GM12865 (cell line): ENCODE measurements around the gene KRI1.
A peak's percentile ranks its signal among the peaks of the same experiment; 100 is the strongest.

Source experiments
- DNase-seq: peaks from one replicate; pipeline ENCODE4 v3.0.0; 2010; ENCODE audit warnings: low read depth
- H3K4me3 ChIP-seq: 2 replicates; pipeline ENCODE4 v1.5.1; 2011; ENCODE audit warnings: mild to moderate bottlenecking, low read depth, low read length, control low read depth
- TF ChIP-seq, protein P1 (sequence below): IDR thresholded peaks from 2 replicates; pipeline ENCODE4 v1.5.1; 2011; ENCODE audit warnings: low read length, control low read depth, low read depth, inconsistent platforms; ENCODE audit not compliant: insufficient read depth; ENCODE audit errors: missing control alignments

Gene KRI1

DNA sequence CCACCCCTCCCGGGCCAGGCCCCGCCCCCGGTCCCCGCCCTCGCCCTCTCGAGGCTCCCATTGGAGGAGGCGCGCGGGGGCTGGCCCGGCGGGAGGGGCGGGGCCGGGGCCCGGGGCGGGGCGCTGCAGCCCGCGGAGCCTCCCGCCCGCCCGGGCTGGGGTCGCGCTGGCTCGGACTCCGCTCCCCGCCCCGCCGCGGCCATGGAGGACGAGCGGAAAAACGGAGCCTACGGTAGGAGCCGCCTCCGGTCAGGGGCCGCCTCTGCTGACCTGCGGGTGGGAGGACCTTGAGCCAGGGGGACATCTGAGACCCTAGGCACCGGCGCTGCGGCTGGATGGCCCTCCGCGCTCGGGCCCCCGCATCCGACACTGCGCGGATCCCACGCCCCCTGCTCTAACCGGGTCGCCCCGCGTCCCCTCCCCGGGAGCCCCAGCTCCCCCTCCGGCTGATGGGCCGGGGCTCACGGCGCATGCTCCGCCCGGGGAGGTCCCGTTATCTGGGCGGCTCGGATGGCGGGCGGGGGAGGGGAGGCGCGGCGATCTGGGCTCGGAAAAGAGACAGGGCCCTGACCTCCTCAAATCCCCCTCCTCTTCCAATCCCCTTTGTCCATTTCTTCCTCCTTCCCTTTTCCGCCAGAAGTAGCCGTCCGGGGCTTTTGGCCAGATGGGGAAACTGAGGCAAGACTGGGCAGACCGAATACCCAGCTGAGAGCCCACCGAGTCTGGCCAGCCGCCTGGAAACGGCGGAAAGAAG, 36.7 kb upstream of the KRI1 start:
- TF ChIP-seq, protein P1, sequence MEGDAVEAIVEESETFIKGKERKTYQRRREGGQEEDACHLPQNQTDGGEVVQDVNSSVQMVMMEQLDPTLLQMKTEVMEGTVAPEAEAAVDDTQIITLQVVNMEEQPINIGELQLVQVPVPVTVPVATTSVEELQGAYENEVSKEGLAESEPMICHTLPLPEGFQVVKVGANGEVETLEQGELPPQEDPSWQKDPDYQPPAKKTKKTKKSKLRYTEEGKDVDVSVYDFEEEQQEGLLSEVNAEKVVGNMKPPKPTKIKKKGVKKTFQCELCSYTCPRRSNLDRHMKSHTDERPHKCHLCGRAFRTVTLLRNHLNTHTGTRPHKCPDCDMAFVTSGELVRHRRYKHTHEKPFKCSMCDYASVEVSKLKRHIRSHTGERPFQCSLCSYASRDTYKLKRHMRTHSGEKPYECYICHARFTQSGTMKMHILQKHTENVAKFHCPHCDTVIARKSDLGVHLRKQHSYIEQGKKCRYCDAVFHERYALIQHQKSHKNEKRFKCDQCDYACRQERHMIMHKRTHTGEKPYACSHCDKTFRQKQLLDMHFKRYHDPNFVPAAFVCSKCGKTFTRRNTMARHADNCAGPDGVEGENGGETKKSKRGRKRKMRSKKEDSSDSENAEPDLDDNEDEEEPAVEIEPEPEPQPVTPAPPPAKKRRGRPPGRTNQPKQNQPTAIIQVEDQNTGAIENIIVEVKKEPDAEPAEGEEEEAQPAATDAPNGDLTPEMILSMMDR: no peak

DNA sequence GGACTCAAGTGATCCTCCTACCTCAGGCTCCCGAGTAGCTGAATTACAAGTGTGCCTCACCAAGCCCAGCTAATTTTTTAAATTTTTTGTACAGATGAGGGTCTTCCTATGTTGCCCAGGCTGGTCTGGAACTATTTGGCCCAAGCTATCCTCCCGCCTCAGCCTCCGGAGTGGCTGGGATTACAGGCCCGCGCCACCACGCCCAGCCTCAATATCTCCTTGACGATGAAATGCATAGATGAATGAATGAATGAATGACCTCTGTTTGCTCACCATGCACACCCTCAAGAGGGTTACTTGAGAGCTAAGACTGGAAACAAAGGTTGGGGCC, 36.2 kb upstream of the KRI1 start:
- TF ChIP-seq, protein P1: no peak
- no peak for DNase-seq
- H3K4me3 ChIP-seq: no peak overlapping the region

More for the DNA sequence above, 36.7 kb upstream of the KRI1 start:
- H3K4me3 ChIP-seq: peak overlapping the region; percentile 98
- DNase-seq: peak; percentile 87

DNA sequence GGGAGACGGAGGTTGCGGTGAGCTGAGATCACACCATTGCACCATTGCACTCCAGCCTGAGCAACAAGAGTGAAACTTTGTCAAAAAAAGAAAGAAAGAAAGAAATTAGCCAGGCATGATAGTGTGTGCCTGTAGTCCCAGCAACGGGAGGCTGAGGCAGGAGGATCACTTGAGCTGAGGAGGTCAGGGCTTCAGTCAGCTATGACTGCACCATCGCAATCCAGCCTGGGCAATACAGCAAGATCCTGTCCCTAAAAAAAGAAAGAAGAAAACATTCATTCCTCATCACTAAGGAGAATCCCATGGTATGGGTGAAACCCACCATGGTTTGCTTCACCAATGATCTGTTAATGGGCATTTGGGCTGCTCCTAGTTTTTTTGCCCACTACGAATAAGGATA, 34.3 kb upstream of the KRI1 start:
- TF ChIP-seq, protein P1: no peak
- DNase-seq: no peak
- H3K4me3 ChIP-seq: no peak overlapping the region

DNA sequence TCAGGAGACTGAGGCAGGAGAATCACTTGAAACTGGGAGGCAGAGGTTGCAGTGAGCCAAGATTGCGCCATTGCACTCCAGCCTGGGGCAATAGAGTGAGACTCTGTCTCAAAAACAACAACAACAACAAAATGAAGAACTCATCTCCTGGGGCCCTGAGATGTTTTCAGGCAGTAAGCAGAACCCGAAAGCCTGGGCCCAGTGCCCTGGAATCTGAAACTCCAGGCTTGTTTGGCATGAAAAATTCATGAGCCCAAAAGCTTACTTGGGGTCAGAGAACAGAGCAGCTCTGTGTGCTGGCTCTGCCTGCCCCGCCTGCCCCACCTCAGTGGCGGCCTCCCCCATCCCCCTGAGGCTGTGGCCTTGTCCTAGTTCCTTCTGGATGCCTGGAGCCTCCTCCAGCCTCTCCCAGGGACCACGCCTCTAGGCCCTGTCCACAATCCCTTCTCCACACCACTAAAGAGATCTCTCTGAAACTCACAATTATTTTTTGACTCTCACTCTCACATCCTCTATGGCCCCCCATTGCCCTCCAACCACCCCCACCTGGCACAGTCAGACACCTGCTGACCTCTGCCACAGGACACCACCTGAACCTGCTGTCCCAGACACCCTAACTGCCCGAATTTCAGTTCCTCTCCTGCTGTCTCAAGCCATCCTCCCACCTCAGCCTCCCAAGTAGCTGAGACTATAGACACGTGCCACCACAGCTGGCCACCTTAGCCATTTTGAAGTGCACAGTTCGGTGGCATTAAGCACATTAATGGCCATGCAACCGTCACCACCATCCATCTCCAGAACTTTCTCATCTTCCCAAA, 28.2 kb upstream of the KRI1 start:
- no peak overlapping the region for H3K4me3 ChIP-seq
- DNase-seq: peak; percentile 86
- TF ChIP-seq, protein P1: no peak

DNA sequence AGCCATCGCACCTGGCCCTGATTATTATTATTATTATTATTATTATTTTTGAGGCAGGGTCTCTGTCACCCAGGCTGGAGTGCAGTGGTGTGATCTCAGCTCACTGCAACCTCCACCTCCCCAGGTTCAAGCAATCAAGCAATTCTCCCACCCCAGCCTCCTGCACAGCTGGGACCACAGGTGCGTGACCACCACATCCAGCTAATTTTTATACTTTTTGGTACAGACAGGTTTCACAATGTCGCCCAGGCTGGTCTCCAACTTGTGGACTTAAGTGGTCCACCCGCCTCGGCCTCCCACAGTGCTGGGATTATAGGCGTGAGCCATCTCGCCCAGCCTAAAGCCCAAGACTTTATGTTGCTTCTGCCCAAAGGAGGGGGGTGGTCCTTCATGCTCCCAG, 27.3 kb upstream of the KRI1 start:
- no peak for DNase-seq
- TF ChIP-seq, protein P1: no peak
- no peak overlapping the region for H3K4me3 ChIP-seq

DNA sequence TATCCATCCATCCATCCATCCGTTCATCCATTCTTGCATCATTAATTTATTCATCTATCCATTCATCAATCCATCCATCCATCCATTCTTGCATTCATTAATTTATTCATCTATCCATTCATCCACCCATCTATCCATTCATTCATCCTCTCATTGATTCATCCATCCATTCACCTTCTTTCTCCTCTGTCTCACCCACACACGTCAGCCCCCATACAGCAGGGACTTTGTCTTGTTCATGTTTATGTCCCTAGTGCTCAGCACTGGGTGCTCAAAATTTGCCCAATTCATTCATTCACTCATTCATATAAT, 22.0 kb upstream of the KRI1 start:
- no peak overlapping the region for H3K4me3 ChIP-seq
- no peak for DNase-seq
- TF ChIP-seq, protein P1: no peak
